WTC11 (cell line): ENCODE data around the gene ZIC2. TPM values are rescaled to one million over a fixed set of nuclear protein-coding genes. Genes with fewer than 3 reads are reported as not detected.

Experiments used
- ATAC-seq: fragments of 200-7000 bp; cut with Tn5 transposase; 2 replicates; pipeline ENCODE4 v1.10.0; 2021; ENCODE audit warnings: mild to moderate bottlenecking, moderate library complexity
- CTCF ChIA-PET: fragments of 300-600 bp; sonication (Branson Sonifier 250); formaldehyde crosslinking; loops from one replicate; lab custom pipeline; 2021; ENCODE audit warnings: antibody characterized with exemption; lab: Charles Lee
- POLR2A ChIA-PET: fragments of 350-600 bp; sonication (Branson Sonifier 250); formaldehyde crosslinking; loops from one replicate; lab custom pipeline; 2021; ENCODE audit warnings: antibody characterized with exemption; lab: Charles Lee
- DNase-seq: peaks from one replicate; pipeline ENCODE4 v3.0.0; 2021; ENCODE audit warnings: low spot score
- H3K27ac Mint-ChIP-seq: 2 replicates; pipeline ENCODE4 v1.8.0; 2021; ENCODE audit warnings: mixed read lengths
- H3K27me3 Mint-ChIP-seq: 2 replicates; pipeline ENCODE4 v1.8.0; 2021; ENCODE audit warnings: low read depth, mild to moderate bottlenecking, moderate library complexity, mixed read lengths
- H3K36me3 Mint-ChIP-seq: 2 replicates; pipeline ENCODE4 v1.8.0; 2021; ENCODE audit warnings: mixed read lengths
- H3K4me1 Mint-ChIP-seq: 2 replicates; pipeline ENCODE4 v1.8.0; 2022; ENCODE audit warnings: mixed read lengths
- H3K4me3 Mint-ChIP-seq: 2 replicates; pipeline ENCODE4 v1.8.0; 2021; ENCODE audit warnings: mild to moderate bottlenecking, moderate library complexity, mixed read lengths
- H3K9me3 Mint-ChIP-seq: 2 replicates; pipeline ENCODE4 v1.8.0; 2021; ENCODE audit warnings: mixed read lengths
- ARID4B ChIP-seq: sonication (generic); formaldehyde crosslinking; IDR thresholded peaks from 2 replicates; pipeline ENCODE4 v1.8.0; 2023; ENCODE audit warnings: missing genetic modification reagents, mild to moderate bottlenecking, borderline replicate concordance
- E2F5 ChIP-seq: sonication (generic); formaldehyde crosslinking; IDR thresholded peaks from 2 replicates; pipeline ENCODE4 v1.8.1; 2022; ENCODE audit warnings: mild to moderate bottlenecking, moderate library complexity, missing genetic modification reagents
- ELF4 ChIP-seq: sonication (generic); formaldehyde crosslinking; IDR thresholded peaks from 2 replicates; pipeline ENCODE4 v1.8.1; 2022; ENCODE audit warnings: low read depth, mild to moderate bottlenecking, moderate library complexity, missing genetic modification reagents
- MAX ChIP-seq: sonication (generic); formaldehyde crosslinking; IDR thresholded peaks from 2 replicates; pipeline ENCODE4 v1.8.0; 2022; ENCODE audit warnings: mild to moderate bottlenecking, missing genetic modification reagents
- NFATC4 ChIP-seq: fragments of 250-450 bp; sonication (Bioruptor Pico); IDR thresholded peaks from 2 replicates; pipeline ENCODE4 v1.9.0; 2021; ENCODE audit warnings: mild to moderate bottlenecking
- NR2C2 ChIP-seq: sonication (generic); formaldehyde crosslinking; IDR thresholded peaks from 2 replicates; pipeline ENCODE4 v1.8.0; 2022; ENCODE audit warnings: mild to moderate bottlenecking, missing genetic modification reagents
- PRDM15 ChIP-seq: sonication (generic); formaldehyde crosslinking; IDR thresholded peaks from 2 replicates; pipeline ENCODE4 v1.8.0; 2022; ENCODE audit warnings: missing genetic modification reagents
- SMAD4 ChIP-seq: sonication (generic); formaldehyde crosslinking; IDR thresholded peaks from 2 replicates; pipeline ENCODE4 v1.8.0; 2022; ENCODE audit warnings: mild to moderate bottlenecking, missing genetic modification reagents
- TEAD4 ChIP-seq: sonication (generic); formaldehyde crosslinking; IDR thresholded peaks from 2 replicates; pipeline ENCODE4 v1.8.0; 2022; ENCODE audit warnings: mild to moderate bottlenecking, missing genetic modification reagents
- TP53 ChIP-seq: sonication (generic); formaldehyde crosslinking; IDR thresholded peaks from 2 replicates; pipeline ENCODE4 v1.8.1; 2023; ENCODE audit warnings: mild to moderate bottlenecking, missing genetic modification reagents
- ZBTB43 ChIP-seq: sonication (generic); formaldehyde crosslinking; IDR thresholded peaks from 2 replicates; pipeline ENCODE4 v1.8.1; 2023; ENCODE audit warnings: mild to moderate bottlenecking, missing genetic modification reagents
- ZNF138 ChIP-seq: sonication (generic); formaldehyde crosslinking; conservative IDR thresholded peaks from 2 replicates; pipeline ENCODE4 v1.8.1; 2022; ENCODE audit warnings: mild to moderate bottlenecking, moderate library complexity, missing genetic modification reagents
- ZNF263 ChIP-seq: sonication (generic); formaldehyde crosslinking; IDR thresholded peaks from 2 replicates; pipeline ENCODE4 v1.8.1; 2022; ENCODE audit warnings: low read depth, mild to moderate bottlenecking, moderate library complexity, missing genetic modification reagents
- ZNF512 ChIP-seq: sonication (generic); formaldehyde crosslinking; IDR thresholded peaks from 2 replicates; pipeline ENCODE4 v1.8.1; 2022; ENCODE audit warnings: missing genetic modification reagents, borderline replicate concordance
- ZNF532 ChIP-seq: fragments of 250-450 bp; sonication (Bioruptor Pico); IDR thresholded peaks from 2 replicates; pipeline ENCODE4 v1.9.0; 2021; ENCODE audit warnings: mild to moderate bottlenecking, borderline replicate concordance
- ZNF671 ChIP-seq: fragments of 250-450 bp; sonication (Bioruptor Pico); IDR thresholded peaks from 2 replicates; pipeline ENCODE4 v1.8.0; 2021; ENCODE audit warnings: mild to moderate bottlenecking
- ZSCAN18 ChIP-seq: fragments of 250-450 bp; sonication (Bioruptor Pico); IDR thresholded peaks from 2 replicates; pipeline ENCODE4 v2.1.2; 2022; ENCODE audit warnings: mild to moderate bottlenecking, moderate library complexity
- total RNA-seq: library from RNA; stranded (reverse); gene quantifications from 3 replicates; pipeline ENCODE4 v1.2.3, GENCODE V29; 2021

Gene ZIC2
- total RNA-seq, 1 experiment from 2014 or later = 344 TPM

GRCh38 chr13:99955747-99956472, 25.7 kb upstream of the ZIC2 start:
- no peak overlapping the region for H3K27ac Mint-ChIP-seq
- H3K9me3 Mint-ChIP-seq = peaks cover 4% of the 10 kb centered on the region
- CTCF ChIA-PET = interaction anchor here (1.2 to 6.7 kb wide), 9 partner anchors 10 to 300 kb away, joined by 3 to 48 read pairs (median 7); no protein-coding TSS in a partner anchor
- ATAC-seq (peak; percentile 1; the same call in 1 of the 2 replicates), DNase-seq (peak; percentile 57)
- H3K4me1 Mint-ChIP-seq = peaks cover 57% of the 10 kb centered on the region
- POLR2A ChIA-PET = interaction anchor here (0.8 to 2.1 kb wide), 9 partner anchors 9 to 298 kb away, joined by 3 to 7 read pairs (median 3); partner anchors contain the start of gene ZIC5
- peak overlapping the region; percentile 87 for H3K4me3 Mint-ChIP-seq
- H3K36me3 Mint-ChIP-seq = no peaks in the 10 kb centered on the region
- peaks cover 69% of the 10 kb centered on the region for H3K27me3 Mint-ChIP-seq
- no peak for TF ChIP-seq ZNF671
- TF ChIP-seq ELF4 (CRISPR knock-in tag) = no peak
- TF ChIP-seq ZSCAN18 (CRISPR knock-in tag) = no peak
- 0 out of 2 replicates have a peak, but pooled peaks have one; percentile 33 for TF ChIP-seq ARID4B
- TF ChIP-seq TEAD4 (CRISPR knock-in tag) = 0 out of 2 replicates have a peak, but pooled peaks have one; percentile 38
- 0 out of 2 replicates have a peak, but pooled peaks have one; percentile 69 for TF ChIP-seq ZNF512 (CRISPR knock-in tag)
- TF ChIP-seq ZNF138 = no peak
- no peak for TF ChIP-seq ZNF532 (CRISPR knock-in tag)
- TF ChIP-seq ZNF263 = no peak
- no peak for TF ChIP-seq NFATC4 (CRISPR knock-in tag)
- TF ChIP-seq ZBTB43 (CRISPR knock-in tag) = peak; percentile 84
- no peak for TF ChIP-seq NR2C2
- TF ChIP-seq E2F5 (CRISPR knock-in tag) = no peak
- TF ChIP-seq PRDM15 (CRISPR knock-in tag) = peak; percentile 43; the same call in 1 of the 2 replicates
- peak; percentile 60 for TF ChIP-seq MAX (CRISPR knock-in tag)
- no peak for TF ChIP-seq SMAD4
- 0 out of 2 replicates have a peak, but pooled peaks have one; percentile 11 for TF ChIP-seq TP53 (CRISPR knock-in tag)
